H1 (cell line): ENCODE results near the gene MAGI1. TPM values are rescaled to one million over a fixed set of nuclear protein-coding genes. Genes with fewer than 3 reads are reported as not detected.

ENCODE experiments used
- CTCF ChIA-PET: fragments of 300-600 bp; sonication (Branson Sonifier 250); formaldehyde crosslinking; loops from one replicate; lab custom pipeline; 2021; ENCODE audit not compliant: partially characterized antibody; lab: Charles Lee
- POLR2A ChIA-PET: fragments of 300-600 bp; sonication (Branson Sonifier 250); formaldehyde crosslinking; loops from one replicate; lab custom pipeline; 2021; ENCODE audit warnings: inconsistent platforms; ENCODE audit not compliant: partially characterized antibody; lab: Charles Lee
- DNase-seq, 2 experiments: peaks; one replicate each; pipeline versions ENCODE4 v3.0.0 to v3.0.0-alpha.2; 2010 to 2022; ENCODE audit warnings: low spot score in 2 of 2, low read depth in 1 of 2, mixed read lengths in 1 of 2
- FAIRE-seq: peaks from 2 replicates; lab custom pipeline; 2011; peaks lifted over from hg19 to GRCh38; lab: Jason Lieb, UNC
- H2AFZ ChIP-seq: 2 replicates; pipeline ENCODE4 v1.8.1; 2012; ENCODE audit warnings: low read length, inconsistent platforms
- H2AK5ac ChIP-seq: 2 replicates; pipeline ENCODE4 v1.6.1; 2013; ENCODE audit warnings: low read depth, low read length
- H2BK120ac ChIP-seq: replicated peaks from 2 replicates; pipeline ENCODE3; 2013; ENCODE audit warnings: low read depth, low read length, inconsistent platforms
- H2BK12ac ChIP-seq: 2 replicates; pipeline ENCODE4 v1.6.1; 2013; ENCODE audit warnings: low read depth, low read length
- H2BK15ac ChIP-seq: 2 replicates; pipeline ENCODE4 v1.6.1; 2013; ENCODE audit warnings: low read length
- H2BK20ac ChIP-seq: 2 replicates; pipeline ENCODE4 v1.6.1; 2013; ENCODE audit warnings: low read length
- H2BK5ac ChIP-seq: 2 replicates; pipeline ENCODE4 v1.6.1; 2013; ENCODE audit warnings: low read depth, low read length
- H3K14ac ChIP-seq: 2 replicates; pipeline ENCODE4 v1.6.1; 2013; ENCODE audit warnings: inconsistent platforms; ENCODE audit not compliant: insufficient read length
- H3K18ac ChIP-seq: 2 replicates; pipeline ENCODE4 v1.6.1; 2013; ENCODE audit warnings: low read length; ENCODE audit errors: extremely low read depth
- H3K23ac ChIP-seq: 2 replicates; pipeline ENCODE4 v1.6.1; 2013; ENCODE audit warnings: inconsistent platforms; ENCODE audit not compliant: insufficient read length
- H3K23me2 ChIP-seq: 2 replicates; pipeline ENCODE4 v1.6.1; 2013; ENCODE audit warnings: low read depth, low read length
- H3K27ac ChIP-seq: 2 replicates; pipeline ENCODE4 v1.6.1; 2011; ENCODE audit warnings: low read depth, low read length, inconsistent platforms
- H3K27me3 ChIP-seq, 4 experiments: replicated peaks in 1 of 4; 1 replicate in 1 of 4; 2 replicates in 3 of 4; pipeline versions ENCODE4 v1.6.1 to v1.8.1; 2011 to 2013; ENCODE audit warnings: low read length in 3 of 4, mild to moderate bottlenecking in 3 of 4, inconsistent platforms in 2 of 4, mixed read lengths in 2 of 4, moderate library complexity in 1 of 4; ENCODE audit not compliant: control insufficient read depth in 3 of 4, insufficient read depth in 3 of 4; ENCODE audit errors: extremely low read depth in 1 of 4
- H3K36me3 ChIP-seq, 4 experiments: 2 replicates each; pipeline versions ENCODE4 v1.6.1 to v1.8.1; 2011 to 2013; ENCODE audit warnings: mild to moderate bottlenecking in 4 of 4, low read length in 3 of 4, moderate library complexity in 2 of 4, control low read depth in 1 of 4, inconsistent platforms in 1 of 4; ENCODE audit not compliant: insufficient read depth in 4 of 4, control insufficient read depth in 2 of 4
- H3K4ac ChIP-seq: replicated peaks from 2 replicates; pipeline ENCODE3; 2013; ENCODE audit warnings: low read length, low read depth, mixed read lengths, inconsistent platforms; ENCODE audit not compliant: insufficient read length
- H3K4me1 ChIP-seq, 4 experiments: replicated peaks in 1 of 4; 1 replicate in 1 of 4; 2 replicates in 3 of 4; pipeline versions ENCODE4 v1.6.1 to v1.8.1; 2011 to 2013; ENCODE audit warnings: low read length in 3 of 4, inconsistent platforms in 2 of 4, mixed read lengths in 1 of 4; ENCODE audit not compliant: insufficient read depth in 4 of 4, control insufficient read depth in 3 of 4
- H3K4me2 ChIP-seq, 2 experiments: 2 replicates each; pipeline versions ENCODE4 v1.6.1 to v1.8.1; 2011 to 2013; ENCODE audit warnings: low read depth in 2 of 2, low read length in 2 of 2, control low read depth in 1 of 2, inconsistent platforms in 1 of 2, mild to moderate bottlenecking in 1 of 2; ENCODE audit not compliant: insufficient read depth in 1 of 2
- H3K4me3 ChIP-seq, 4 experiments: fragments of 200-600, 300-600 bp in 1 of 4; sonication (generic), shearing (Covaris generic), sonication (Bioruptor Twin) in 1 of 4; 2 replicates each; pipeline versions ENCODE4 v1.5.1 to v1.8.1; 2011 to 2016; ENCODE audit warnings: low read length in 4 of 4, low read depth in 3 of 4, control low read depth in 2 of 4, inconsistent platforms in 2 of 4, mild to moderate bottlenecking in 2 of 4, mixed read lengths in 1 of 4, moderate library complexity in 1 of 4; ENCODE audit not compliant: insufficient read depth in 2 of 4; ENCODE audit errors: extremely low read depth in 1 of 4
- H3K56ac ChIP-seq: replicated peaks from 2 replicates; pipeline ENCODE3; 2013; ENCODE audit warnings: low read depth, mild to moderate bottlenecking, mixed read lengths, low read length, inconsistent platforms; ENCODE audit not compliant: insufficient read length
- H3K79me1 ChIP-seq: 2 replicates; pipeline ENCODE4 v1.6.1; 2013; ENCODE audit warnings: low read depth, low read length, control low read depth
- H3K79me2 ChIP-seq, 2 experiments: 2 replicates each; pipeline versions ENCODE4 v1.6.1 to v1.8.1; 2012 to 2013; ENCODE audit warnings: low read length in 2 of 2, mild to moderate bottlenecking in 2 of 2, inconsistent platforms in 1 of 2; ENCODE audit not compliant: insufficient read depth in 2 of 2, control insufficient read depth in 1 of 2
- H3K9ac ChIP-seq, 4 experiments: replicated peaks in 1 of 4; 1 replicate in 1 of 4; 2 replicates in 3 of 4; pipeline versions ENCODE4 v1.6.1 to v1.8.1; 2011 to 2013; ENCODE audit warnings: low read depth in 3 of 4, low read length in 3 of 4, control low read depth in 2 of 4, mild to moderate bottlenecking in 2 of 4, moderate library complexity in 2 of 4, inconsistent platforms in 1 of 4; ENCODE audit errors: extremely low read depth in 1 of 4
- H3K9me3 ChIP-seq, 2 experiments: 2 replicates each; pipeline versions ENCODE4 v1.6.1 to v1.8.1; 2012 to 2013; ENCODE audit warnings: mild to moderate bottlenecking in 2 of 2, moderate library complexity in 2 of 2, control low read depth in 1 of 2, inconsistent platforms in 1 of 2, low read depth in 1 of 2, low read length in 1 of 2, mixed read lengths in 1 of 2; ENCODE audit not compliant: insufficient read depth in 2 of 2
- H4K20me1 ChIP-seq, 2 experiments: replicated peaks in 1 of 2; 2 replicates each; pipeline versions ENCODE3 to v1.8.1; 2011 to 2013; ENCODE audit warnings: inconsistent platforms in 2 of 2, low read length in 2 of 2, mild to moderate bottlenecking in 1 of 2; ENCODE audit not compliant: insufficient read depth in 2 of 2, control insufficient read depth in 1 of 2
- H4K5ac ChIP-seq: 2 replicates; pipeline ENCODE4 v1.6.1; 2013; ENCODE audit warnings: low read length, low read depth, mixed read lengths, inconsistent platforms; ENCODE audit not compliant: insufficient read length
- H4K8ac ChIP-seq: 2 replicates; pipeline ENCODE4 v1.8.0; 2013; ENCODE audit warnings: mild to moderate bottlenecking, moderate library complexity, low read length, inconsistent platforms; ENCODE audit not compliant: insufficient read depth; ENCODE audit errors: extremely low read depth
- H4K91ac ChIP-seq: replicated peaks from 2 replicates; pipeline ENCODE3; 2013; ENCODE audit warnings: low read length, mixed read lengths, inconsistent platforms; ENCODE audit not compliant: insufficient read length
- EGR1 ChIP-seq: IDR thresholded peaks from 2 replicates; pipeline ENCODE4 v1.6.1; 2011; ENCODE audit warnings: low read depth, low read length, borderline replicate concordance
- JUN ChIP-seq: IDR thresholded peaks from 2 replicates; pipeline ENCODE4 v1.6.1; 2011; ENCODE audit warnings: low read depth, mild to moderate bottlenecking, improper control_type of control experiment, low read length
- POLR2A ChIP-seq, 2 experiments: IDR thresholded peaks; 1 replicate in 1 of 2; 2 replicates in 1 of 2; pipeline ENCODE4 v1.6.1; 2011; ENCODE audit warnings: low read depth in 2 of 2, low read length in 2 of 2, mild to moderate bottlenecking in 2 of 2; ENCODE audit errors: control extremely low read depth in 1 of 2
- SAP30 ChIP-seq: fragments of 300-600 bp; sonication (generic); IDR thresholded peaks from 2 replicates; pipeline ENCODE4 v1.7.1; 2012; ENCODE audit warnings: low read length, moderate library complexity, mild to moderate bottlenecking, inconsistent platforms; ENCODE audit not compliant: insufficient read depth, insufficient replicate concordance
- SIRT6 ChIP-seq: IDR thresholded peaks from one replicate; pipeline ENCODE4 v1.7.1; 2012; ENCODE audit warnings: low read length, inconsistent platforms
- WGBS, 2 experiments: shearing (Covaris generic) in 1 of 2; methylation state at CpG; one replicate each; pipeline versions ENCODE4 v1.1.6 to v1.1.7; 2013 to 2015; ENCODE audit warnings: low lambda C conversion rate in 2 of 2, mixed read lengths in 2 of 2, inconsistent platforms in 1 of 2, low coverage in 1 of 2, missing lambda C conversion rate in 1 of 2; ENCODE audit not compliant: insufficient replicate concordance in 2 of 2, insufficient coverage in 1 of 2, insufficient read length in 1 of 2; ENCODE audit errors: extremely low coverage in 1 of 2, missing lambda C conversion rate in 1 of 2; 5-methylcytosine and 5-hydroxymethylcytosine counted together
- polyA plus RNA-seq, 7 experiments: library from polyadenylated mRNA; depleted of rRNA in 3 of 7; stranded (reverse) in 5 of 7; unstranded in 2 of 7; fragments of >200 nt in 5 of 7; fragments of 200-250 nt in 2 of 7; gene quantifications; 1 replicate in 5 of 7; 2 replicates in 1 of 7; 4 replicates in 1 of 7; pipeline versions ENCODE4 v1.2.1 to v1.2.3, GENCODE V29; 2011 to 2013; ENCODE audit warnings: missing spikeins in 2 of 7, mixed read lengths in 2 of 7
- total RNA-seq: library from RNA; stranded (reverse); fragmentation: NEBNext Ultra II Directional; extraction: Animal tissue kit (Norgen Biotek cat#: 25700); gene quantifications from 2 replicates; pipeline ENCODE4 v1.2.1, GENCODE V29; 2021

MAGI1 gene
- total and polyA plus RNA-seq, 2 of the 8 experiments (the other 6 are each of a cell fraction or from before 2014, with no cell fraction given): 19.8 to 78.0 TPM

GRCh38 chr3:65339192-65339740 is 699.5 kb downstream of the MAGI1 start:
- no peak overlapping the region for H3K4ac ChIP-seq
- 86% methylated on average over 2 of the region's 2 CpGs; no CpG with 5 or more reads in 1 of the 2 experiments for WGBS, 2 experiments

More at GRCh38 chr3:65339192-65339740, 699.5 kb downstream of the MAGI1 start:
- Histone ChIP-seq H4K8ac (no peak overlapping the region), H3K56ac (no peak overlapping the region), H3K9me3 (no peaks in the 10 kb centered on the region), H3K36me3 (no peaks in the 10 kb centered on the region), H4K91ac (no peak overlapping the region), H3K27me3 (no peaks in the 10 kb centered on the region), H4K5ac (no peak overlapping the region), H3K18ac (no peak overlapping the region), H2BK15ac (no peak overlapping the region), H2BK5ac (no peak overlapping the region), H3K4me1 (peaks cover 1 to 13% (median 2%) of the 10 kb centered on the region in 4 experiments; a peak in 4 of 7 replicates), H3K4me2 (no peak overlapping the region), H3K23me2 (no peaks in the 10 kb centered on the region), H3K23ac (no peak overlapping the region), H2AK5ac (no peak overlapping the region), H3K79me2 (no peaks in the 10 kb centered on the region), H3K4me3 (no peak overlapping the region), H3K14ac (no peak overlapping the region), H2BK12ac (no peak overlapping the region), H2BK20ac (no peak overlapping the region), H3K9ac (no peak overlapping the region), H4K20me1 (no peaks in the 10 kb centered on the region), H3K27ac (no peak overlapping the region), H3K79me1 (no peaks in the 10 kb centered on the region), H2AFZ (no peak overlapping the region), H2BK120ac (no peak overlapping the region)
- FAIRE-seq: no peak
- no peak for TF ChIP-seq JUN
- no peak for TF ChIP-seq SAP30
- no peak for TF ChIP-seq EGR1
- no peak for TF ChIP-seq POLR2A (IDR thresholded peaks at IDR 0.05; ENCODE audit: control extremely low read depth in 1 of 2, low read depth in 2 of 2, low read length in 2 of 2)
- no peak for TF ChIP-seq SIRT6
- CTCF ChIA-PET: interaction anchor here (0.6 to 1.9 kb wide), 10 partner anchors 9 to 809 kb away, joined by 3 to 10 read pairs (median 4); no protein-coding TSS in a partner anchor
- POLR2A ChIA-PET: interaction anchor here (1.3 kb wide), 1 partner anchor 9 kb away, joined by 3 read pairs; no protein-coding TSS in a partner anchor
- no peak for DNase-seq
